NCI-H446 (cell line): ENCODE measurements around the gene RAB36.

Source experiments
- DNase-seq, 2 experiments: peaks; one replicate each; lab custom pipeline; 2025; lab: John Stamatoyannopoulos, UW

Gene RAB36

DNA sequence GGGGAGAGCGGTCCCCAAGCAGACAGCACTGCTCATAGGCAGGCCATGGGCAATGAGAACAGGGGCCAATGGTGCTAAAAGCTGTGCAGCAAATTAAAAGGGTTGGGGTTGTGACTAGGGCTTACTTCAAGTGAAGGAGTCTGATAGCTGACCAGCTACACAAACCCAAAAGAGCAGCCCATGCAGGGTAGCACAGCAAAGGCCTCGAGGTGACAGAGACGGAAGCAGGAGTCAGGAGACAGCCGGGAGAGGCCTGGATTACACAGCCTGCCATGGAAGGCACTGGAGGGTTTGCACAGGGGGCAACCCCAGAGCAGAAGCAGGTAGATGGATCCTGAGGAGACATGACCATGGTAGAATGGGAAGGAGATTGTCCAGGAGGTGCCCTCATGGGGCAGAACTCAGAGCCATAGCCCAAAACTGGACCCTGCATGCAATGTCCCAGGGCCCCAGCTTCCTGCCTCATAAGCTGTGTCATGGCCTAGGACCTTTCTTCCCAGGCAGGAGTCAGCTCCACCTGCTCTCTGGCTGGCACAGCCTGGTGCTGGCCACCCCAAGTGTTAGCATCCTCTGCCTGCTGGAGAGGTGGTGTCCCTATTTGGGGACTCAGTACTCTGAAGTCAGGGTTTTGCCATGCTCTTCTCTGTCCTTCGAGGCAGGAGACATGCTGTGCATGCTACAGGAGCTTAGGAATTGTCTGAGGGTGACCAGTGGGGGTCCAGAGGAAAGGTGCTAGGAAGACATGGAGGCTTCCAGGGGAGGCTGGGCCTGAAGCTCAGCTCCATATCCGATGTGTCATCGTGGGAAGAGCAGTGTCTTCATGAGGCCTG lies 36.8 kb upstream of the RAB36 start:
- DNase-seq = no peak

DNA sequence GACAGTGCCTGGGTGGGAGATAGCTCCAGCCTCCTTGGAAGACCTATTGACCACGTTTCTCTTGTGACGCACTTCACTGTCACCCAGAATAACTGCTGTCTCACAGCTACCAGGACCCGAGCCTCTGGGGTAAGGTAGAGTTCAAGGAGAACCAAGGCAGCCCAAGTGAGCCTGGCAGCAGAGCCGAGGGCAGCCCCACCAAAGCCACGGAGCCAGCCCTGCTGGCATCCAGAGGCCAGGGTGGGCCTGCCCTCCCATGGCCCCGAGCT lies 36.3 kb upstream of the RAB36 start:
- no peak for DNase-seq

DNA sequence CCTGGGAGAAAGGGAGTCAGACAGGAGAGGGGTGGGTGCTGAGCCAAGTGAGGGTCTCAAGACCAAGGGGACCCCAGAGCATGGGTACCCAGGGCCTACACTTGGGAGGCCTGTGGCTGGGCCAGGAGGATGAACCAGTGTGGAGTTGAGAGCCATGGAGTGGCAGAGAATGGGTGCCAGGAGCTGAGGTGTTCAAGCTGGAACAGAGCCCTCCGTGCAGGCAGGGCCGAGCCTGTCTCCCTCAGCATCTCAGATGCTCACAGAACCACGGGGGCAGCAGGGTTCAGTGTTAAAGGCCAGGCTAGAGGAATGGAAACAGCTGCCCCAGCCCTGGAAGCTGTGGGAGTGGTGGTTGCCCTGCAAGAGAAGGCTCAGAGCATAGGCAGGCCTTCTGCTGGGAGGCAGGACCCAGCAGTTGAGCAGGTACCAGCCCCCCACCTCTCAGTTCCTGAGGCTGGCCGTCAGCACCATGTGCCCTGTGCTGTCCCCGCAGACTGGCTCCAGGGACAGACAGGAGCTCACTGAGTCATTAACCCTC lies 35.8 kb upstream of the RAB36 start:
- DNase-seq = no peak

DNA sequence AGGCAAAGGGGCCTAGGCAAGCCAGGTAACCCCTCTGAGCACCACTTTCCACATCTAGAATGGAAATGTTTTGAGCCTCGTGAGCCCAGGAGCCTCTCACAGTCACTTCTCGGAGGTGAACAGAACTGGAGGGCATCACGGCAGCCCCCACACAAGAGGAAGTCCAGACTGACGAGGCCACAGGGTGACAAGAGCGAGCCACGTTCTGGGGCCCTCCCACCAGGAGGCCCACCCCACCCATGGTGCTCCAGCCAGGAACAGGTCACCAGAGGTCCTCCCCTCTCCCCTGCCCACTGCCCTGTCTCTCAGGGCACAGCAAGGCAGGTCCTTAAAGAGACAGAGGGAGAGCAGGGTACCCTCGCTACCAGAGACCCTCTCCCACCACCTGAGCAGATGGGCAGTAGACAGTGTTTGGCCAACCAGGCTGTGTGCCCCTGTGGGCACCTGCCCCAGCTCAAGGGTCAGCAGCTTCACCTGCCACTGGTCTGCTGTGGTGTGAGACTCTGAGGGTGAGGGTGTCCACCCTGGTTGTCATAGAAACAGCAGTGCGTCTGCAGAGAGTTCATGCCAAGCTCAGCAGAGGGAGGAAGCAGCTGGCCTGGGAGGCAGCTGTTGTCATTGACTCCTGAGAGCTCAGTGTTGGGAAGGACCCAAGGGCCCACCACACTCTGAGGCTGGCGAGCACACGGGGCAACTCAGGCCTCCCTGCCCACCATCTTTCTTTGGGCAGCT lies 34.9 kb upstream of the RAB36 start:
- peak in 1 of 2 experiments; percentile 34 for DNase-seq

DNA sequence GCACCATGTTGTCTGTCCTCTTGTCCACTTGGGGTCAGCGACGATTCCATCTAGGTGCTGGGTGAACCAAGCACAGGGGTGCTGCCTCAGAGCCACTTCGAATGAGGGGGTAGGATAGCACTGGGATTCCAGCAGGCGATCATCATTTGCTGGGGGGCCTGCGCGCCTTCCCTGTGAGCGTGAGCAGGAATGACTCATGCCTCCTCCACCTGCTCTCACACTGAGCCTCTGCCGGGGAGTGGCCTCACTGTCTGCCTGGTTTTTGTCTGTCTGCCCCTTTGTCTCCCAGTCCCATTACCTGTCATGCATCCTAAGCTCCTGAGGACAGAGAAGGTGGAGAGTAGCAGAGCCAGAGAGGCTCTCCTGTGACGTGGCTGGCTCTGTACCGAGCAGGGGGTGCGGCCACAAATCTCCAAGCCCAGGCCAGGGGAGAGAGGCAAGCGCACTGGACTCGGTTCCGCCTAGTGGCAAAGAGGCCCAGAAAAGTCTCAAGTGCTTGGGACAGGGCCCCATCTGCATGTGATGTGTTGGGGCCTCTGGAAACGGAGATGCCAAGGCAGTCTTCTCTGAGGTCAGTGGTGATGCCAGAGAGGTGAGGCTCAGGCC lies 34.3 kb upstream of the RAB36 start:
- DNase-seq = no peak

DNA sequence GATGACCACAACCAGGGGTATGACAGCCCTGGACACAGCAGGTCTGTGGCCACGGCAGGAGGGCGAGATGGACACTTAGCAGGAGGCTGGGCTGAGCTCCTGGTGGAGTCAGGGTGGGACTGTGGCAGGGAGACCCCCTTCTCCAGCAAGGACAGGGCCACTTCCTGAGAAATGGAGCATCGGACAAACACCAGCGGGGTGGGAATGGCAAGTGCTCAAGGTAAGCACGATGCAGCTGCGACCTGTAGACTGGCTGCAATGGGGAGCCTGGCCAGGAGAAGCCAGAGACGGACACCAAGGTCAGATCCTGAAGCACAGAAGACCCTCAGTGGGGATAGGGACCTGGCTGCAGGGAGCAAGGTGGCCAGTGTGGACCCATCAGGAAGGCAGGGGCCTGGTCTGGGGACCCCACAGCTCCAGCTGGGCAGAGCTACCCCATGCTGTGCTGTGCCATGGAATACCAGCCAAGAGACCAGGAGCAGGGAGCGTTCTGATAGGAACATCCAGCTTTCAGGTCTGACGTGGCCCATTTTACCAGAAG lies 32.7 kb upstream of the RAB36 start:
- no peak for DNase-seq

DNA sequence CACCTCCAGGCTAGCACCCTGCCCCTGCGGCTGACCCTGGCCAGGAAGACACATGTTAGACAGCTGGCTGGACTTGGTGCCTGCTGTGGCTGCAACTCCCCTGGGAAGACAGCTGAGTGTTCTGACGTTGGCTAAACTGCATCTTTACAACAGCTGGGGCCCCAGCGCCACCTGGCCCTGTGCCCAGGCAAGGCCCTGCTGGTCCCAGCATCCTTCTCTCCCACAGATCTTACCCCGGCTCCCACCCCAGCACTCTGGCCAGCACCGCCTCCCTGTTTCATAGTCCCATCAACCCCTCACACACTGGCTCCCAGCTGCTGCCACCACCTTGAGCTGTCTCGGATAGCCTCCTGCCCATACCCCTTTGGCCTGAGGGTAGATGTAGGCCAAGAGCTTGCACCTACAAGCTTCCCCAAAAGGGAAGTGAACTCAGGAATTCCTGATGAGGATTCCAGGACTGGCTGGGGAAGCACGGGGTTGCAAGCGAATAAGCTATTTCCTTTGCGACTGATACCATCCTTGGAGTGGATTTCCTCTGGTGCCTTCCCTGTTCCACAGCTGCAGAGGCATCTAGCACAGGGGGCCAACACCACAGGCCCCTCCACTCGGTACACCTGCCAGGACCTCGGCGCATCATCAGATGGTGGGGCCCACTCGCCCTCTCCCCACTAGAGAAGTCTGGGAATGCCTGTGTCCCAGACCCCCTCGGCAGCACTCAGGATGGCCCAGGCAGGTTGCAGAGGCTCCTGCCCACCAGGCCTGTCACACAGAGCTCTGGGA lies 32.0 kb upstream of the RAB36 start:
- DNase-seq = peak; percentile 22 to 88

DNA sequence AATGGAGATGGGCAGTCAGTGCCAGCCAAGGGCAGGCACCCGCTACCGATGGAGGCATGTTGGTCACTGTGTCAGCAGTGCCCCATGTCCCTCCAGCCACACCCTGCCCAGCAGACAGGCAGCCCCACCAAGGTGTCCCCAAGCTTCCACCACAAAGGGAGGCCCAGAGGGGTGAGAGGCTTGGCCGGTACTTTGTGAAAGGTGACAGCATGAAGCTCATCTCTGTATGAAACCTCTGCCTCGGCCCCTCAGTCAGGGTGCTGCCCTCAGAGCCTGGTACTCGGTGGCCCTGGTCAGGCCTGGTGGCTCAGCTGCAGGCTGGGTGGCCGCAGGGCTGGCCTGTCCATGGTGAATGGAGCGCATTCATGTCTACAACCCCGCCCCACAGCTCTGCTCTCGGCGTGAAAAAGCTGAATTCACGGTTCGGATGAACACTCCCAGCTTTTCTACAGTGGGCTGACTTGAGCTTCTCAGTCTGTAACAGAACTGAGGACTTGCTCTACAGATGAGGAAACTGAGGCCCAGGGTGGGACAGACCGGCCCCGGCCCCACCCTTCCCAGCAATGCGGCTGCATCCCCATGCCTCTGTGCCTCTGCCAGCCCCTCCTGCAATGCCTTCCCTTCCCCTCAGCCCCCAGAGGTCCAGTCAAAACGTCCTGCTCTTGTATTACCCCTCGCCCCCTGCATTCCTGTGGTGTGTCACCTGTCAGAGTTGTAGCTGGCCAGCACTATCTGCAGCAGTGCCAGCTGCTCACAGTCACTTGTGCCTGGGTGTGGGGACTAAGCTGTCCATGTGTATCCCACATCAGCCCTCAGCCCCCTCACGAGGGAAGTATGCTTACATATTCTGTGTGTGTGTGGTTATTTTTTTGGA lies 31.2 kb upstream of the RAB36 start:
- DNase-seq = no peak

DNA sequence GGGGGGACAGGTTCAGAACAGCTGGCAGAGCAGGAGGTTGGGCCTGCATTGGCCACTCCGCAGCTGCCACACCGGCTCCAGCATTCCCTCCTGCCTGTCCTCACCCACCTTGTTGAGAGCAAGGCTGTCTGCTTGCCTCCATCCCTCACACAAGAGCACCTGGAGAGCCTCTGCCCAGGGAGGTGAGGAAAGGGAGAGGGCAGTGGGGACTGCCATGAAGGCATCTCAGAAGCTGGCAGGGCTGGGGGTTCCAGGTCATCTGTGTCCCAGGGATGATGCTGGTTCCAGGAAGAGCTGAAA lies 30.6 kb upstream of the RAB36 start:
- no peak for DNase-seq

DNA sequence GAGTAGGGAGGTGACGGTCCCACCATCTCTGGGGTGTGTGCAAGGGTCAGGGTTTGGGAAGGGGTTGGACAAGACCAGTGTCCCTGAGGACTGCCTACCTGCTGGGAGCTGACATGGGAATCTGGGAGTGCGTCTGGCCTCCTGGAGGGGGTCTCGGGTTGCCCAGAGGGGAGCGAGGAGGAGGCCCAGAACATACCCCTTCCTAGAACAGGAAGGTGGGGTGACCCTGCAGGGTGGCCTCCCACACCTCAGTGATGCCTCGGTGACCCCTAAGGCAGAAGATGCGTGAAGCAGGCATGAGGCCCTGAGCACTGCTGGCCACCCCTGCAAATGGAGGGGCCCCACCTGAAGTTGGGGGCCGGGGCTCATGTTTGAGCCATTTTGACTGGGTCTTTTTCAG lies 29.9 kb upstream of the RAB36 start:
- no peak for DNase-seq

DNA sequence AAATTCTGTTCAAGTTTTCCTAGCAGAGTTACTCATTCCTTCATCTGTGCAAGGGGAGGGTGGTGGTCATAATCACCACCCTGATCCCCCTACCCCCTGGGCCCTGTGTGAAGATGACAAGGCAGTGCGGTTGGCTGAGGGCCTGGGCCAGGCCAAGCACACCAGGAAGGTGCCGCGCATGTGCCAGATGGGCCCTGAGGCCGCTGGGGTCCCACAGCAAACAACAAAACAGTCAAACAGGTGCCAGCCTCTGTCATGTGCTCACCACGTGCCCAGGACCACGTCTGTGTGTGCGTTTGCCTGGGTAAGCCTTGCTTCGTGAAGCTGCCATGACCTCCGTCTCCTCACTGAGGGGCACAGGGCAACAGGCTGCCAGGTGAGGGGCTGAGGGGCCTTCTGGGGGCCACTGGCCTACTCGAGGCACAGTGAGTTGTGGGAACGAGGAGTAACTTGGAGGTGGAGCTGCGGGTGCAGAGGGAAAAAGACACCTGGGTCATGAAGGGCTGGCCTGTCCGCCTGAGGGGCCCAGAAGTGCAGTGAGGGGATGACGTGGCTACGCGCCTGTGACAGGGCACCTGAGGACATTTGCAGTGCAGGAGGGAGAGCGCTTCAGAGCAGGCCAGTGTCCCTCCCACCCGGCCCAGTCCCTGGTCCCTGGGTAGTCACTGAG lies 29.3 kb upstream of the RAB36 start:
- no peak for DNase-seq

DNA sequence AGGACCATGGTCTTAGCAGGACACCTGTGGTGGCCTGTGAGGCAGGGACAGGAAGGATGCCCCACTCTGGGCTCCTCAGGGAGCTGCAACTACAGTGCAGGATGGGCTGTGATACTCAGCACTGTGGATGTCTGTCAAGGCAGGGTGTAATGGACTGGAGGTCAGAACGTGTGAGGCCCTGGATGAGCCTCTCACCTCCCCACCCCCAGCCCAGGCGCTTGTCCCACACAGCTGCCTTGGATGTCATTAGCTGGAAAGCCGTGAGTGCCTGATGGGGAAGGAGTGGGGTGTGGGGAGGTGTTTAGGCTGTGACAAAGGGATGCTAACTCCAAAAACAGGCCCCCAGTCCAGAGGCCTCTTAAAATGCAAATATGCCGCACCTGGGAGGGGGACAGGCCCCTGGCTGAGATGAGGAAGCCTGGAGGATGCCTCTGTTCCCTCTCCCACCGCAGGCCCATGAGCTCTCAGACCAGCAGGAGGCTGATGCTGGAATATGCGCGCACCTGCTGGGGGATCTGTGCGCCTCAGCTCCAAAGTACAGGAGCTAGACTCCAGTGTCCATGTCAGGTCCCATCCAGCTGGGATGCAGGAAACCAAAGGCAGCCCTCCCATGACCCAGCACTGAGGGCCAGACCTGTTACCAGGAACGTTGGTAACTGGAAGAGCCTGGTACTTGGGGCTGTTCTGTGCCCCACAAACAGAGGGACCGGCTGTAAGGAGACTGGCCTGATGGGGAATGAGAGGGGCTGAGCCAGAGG lies 28.6 kb upstream of the RAB36 start:
- DNase-seq = no peak

DNA sequence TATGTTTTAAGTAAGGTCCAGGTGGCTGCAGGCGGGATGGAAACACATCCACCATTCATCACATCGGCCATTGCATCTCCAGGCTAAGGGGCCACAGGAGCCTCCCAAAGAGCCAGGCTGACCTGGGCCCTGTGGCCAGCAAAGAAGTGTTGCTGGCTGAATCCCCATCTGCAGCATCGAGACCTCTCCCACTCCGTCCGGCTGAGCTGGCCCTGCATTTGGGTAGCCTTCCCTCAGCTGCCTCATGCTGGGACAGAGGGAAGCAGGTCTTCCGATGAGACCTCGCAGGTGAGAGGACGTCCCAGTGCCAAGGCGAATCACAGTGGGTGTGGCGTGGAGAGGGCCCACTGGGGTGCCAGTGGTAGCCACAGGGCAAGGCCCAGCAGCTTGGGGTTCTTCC lies 28.0 kb upstream of the RAB36 start:
- DNase-seq = no peak

DNA sequence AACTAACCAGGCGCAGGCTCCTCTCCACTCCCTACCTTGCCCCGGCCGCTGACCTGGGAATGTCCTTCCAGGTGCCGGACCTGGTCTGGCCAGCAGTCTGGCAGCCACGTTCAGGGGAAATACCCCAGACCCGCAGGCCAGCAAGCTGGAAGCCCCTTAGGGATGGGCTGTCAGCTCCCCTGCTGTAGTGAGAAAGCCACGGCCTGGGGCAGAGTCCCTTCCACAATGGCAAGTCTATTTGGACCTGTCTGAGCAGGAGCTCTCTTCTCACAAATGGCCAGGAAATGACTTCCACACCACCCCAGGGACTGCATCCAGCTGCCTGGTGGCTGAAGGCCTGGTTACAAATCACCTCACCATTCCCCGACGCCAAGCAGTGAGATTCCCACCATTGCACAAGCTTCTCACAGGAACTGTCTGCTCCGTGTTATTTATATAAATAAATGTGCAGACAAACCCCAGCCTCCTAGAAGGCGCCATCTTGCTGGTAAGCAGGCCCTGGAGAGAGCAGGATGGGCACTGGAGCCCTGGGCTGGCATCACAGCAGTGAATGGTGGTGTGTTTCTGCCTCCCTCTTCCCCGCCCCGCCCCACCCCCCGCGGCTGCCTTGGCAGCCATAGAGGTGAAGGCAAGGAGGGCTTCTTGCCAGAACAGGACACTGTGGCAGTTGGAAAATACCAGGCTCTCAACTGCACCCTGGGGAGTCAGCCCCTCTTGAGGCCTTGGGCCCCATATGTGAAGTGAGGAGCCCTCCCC lies 27.2 kb upstream of the RAB36 start:
- DNase-seq = peak in 1 of 2 experiments; percentile 77

DNA sequence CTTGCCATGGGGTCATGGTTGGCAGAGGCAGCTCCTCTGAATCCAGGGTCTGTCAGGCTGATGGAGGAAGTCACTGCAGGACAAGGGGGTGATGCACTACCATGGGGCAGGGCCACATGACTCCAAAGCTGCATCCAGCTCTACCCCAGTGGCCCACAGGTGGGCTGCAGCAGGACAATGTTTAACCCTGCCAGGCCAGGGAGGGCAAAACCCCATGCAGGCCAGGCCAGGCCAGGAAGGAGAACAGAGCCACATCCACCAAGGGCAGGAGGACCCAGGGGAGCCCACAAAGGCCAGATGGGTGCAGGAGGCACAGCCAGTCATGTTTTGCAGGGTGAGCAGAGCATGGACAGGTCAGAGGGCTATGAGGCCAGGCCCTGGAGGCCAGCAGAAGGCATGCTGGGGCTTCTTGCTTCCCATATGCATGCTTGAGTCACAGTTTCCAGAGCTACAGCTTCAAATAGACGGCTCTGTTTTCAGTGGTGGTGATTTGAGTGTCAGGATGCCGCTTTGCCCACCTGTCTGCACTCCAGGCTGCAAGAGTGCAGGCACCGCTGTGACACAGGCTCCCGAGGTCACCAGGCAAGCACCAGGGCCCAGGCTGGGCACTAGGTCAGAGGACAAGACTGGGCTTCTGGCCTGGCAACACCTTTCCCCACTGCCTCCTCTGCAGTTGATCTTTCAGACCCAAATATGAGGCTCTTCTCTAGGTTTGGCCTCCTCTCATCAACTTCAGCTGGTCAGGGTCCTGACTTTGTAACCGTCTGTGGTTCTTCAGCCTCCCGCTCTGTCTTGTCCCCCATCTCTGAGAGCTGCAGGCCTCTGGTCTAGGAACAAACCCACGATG lies 26.4 kb upstream of the RAB36 start:
- DNase-seq = no peak

DNA sequence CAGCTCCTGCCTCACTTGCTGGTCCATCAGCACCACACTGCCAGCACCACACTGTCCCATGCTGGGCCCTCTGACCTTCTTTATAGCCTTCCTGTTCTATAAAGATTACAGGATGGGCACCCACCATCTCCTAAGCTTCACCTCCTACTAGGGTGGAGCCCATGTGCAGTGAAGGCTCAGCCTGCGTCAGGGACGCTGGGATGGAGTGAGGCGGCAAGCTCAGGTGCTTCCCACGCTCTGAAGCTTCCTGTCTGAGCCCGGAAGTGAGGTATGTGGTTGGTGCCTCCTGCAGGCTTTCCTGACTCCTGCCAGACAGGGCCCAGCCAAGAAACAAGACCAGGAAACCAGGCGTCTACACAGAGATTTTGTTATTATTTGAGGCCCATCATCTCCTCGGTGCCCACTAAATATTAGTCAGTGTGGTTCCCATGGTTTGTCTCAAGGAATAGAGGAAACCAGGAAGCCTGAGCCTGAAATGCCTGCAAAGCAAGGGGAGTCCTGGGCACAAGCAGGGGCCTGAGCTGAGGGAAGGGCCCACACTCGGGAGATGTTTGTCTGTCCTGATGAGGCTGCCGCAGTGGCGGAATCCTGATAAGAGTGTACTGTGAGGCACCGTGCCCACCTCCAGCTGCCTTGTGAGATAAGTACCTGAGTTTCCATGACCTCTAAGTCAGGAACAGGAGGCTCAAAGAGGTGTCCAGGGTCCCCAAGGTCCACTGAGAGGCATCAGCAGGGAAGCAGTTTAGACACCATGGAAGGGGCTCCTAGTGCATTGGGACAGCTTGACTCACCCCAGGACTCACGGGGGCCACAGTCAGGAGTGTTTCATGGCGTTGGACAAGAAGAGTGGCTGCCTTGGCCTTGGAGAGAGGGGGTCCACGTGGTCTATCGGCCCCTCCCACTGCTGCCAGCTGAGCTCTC lies 25.5 kb upstream of the RAB36 start:
- no peak for DNase-seq

DNA sequence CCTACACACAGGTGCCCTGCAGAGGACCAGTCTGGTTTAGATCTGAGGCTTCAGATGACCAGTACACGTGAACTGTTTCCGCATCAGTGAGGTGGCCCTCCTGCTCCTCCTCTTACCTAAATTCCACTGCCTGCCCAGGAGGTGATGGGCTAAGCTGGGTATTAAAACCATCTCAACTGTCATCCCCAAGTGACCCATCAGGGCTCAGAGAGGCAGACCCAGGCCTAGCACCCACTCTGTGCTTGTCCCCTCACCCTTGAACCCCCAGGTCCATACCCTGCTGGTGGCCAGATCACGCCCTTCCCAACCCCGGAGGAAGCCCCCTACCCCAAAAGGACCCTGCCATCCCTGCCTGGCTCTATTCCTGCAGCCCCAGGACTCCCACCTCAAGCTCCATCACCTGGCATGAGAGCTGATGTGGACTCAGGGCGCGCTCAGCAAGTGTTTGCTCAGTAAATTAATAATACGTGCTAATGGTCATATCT lies 24.8 kb upstream of the RAB36 start:
- no peak for DNase-seq
